NCI-H2081 treated with DMSO at 0.1 percent for 48 hours (cell line): ENCODE measurements around the gene HLA-DOB.
"Not testable (repeated sequence)": the region's sequence is repeated elsewhere in the genome, so short reads cannot be mapped to it uniquely, and the experiment has no call there.

Experiments
- DNase-seq: peaks from one replicate; lab custom pipeline; 2025; lab: John Stamatoyannopoulos, UW

HLA-DOB gene

DNA sequence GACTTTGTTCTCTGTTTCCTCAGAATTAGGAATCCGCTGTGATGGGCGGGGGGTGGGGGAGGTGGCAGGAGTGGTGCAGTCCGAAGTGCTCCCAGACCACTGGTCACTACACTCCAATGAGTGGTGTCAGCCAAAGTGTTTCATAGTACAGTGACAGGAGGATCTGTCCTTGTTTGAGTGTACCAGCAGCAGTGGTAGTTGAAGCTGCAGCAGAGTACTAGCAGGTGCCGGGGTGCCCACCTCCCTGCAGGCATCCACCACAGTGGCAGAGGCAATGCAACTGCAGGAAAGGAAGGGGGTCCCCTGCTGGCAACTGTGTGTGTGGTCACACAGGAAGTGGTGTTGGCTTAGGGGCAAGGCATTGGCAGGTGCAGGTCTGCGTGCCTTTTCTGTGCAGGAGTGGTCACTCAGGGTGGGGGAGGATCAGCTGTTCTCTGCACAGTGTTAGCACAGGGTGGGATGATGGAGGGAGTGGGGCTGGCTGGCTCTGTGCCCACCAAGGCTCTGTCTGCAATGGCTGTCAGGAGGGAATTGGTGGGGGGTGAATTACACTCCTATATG, 9.7 kb downstream of the HLA-DOB start:
- DNase-seq: no peak

DNA sequence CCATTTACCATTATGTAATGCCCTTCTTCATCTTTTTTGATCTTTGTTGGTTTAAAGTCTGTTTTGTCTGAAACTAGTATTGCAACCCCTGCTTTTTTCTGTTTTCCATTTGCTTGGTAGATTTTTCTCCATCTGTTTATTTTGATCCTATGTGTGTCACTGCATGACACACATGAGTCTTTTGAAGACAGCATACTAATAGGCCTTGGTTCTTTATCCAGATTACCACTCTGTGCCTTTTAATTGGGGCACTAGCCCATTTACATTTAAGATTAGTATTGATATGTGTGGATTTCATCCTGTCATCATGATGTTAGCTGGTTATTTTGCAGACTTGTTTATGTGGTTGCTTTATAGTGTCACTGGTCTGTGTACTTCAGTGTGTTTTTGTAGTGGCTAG, 11.4 kb downstream of the HLA-DOB start:
- DNase-seq: not testable (repeated sequence)

DNA sequence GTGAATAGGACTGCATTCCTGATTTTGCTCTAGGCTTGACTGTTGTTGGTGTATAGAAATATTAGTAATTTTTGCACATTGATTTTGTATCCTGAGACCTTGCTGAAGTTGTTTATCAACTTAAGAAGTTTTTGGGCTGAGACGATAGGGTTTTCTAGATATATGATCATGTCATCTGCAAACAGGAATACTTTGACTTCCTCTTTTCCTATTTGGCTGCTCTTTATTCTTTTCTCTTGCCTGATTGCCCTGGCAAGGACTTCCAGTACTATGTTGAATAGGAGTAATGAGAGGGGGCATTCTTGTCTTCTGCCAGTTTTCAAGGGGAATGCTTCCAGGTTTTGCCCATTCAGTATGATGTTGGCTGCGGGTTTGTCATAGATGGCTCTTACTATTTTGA, 13.4 kb downstream of the HLA-DOB start:
- DNase-seq: no peak

DNA sequence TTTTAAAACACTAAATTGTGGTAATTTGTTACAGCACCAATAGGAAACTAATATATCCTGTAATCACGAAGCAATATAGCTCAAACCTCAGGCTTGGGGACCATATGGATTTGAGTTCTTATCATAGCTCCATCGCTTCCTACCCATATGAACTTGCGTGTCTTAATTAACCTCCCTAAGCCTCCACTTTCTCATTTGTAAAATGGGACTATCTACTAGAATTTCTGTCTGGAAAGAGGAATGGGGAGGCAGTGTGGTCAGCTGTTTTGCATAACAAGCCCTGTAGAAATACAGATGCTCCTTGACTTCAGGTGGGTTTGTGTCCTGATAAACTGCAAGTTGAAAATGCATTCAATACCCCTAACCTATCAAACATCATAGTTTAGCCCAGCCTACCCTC, 17.1 kb downstream of the HLA-DOB start:
- no peak for DNase-seq

DNA sequence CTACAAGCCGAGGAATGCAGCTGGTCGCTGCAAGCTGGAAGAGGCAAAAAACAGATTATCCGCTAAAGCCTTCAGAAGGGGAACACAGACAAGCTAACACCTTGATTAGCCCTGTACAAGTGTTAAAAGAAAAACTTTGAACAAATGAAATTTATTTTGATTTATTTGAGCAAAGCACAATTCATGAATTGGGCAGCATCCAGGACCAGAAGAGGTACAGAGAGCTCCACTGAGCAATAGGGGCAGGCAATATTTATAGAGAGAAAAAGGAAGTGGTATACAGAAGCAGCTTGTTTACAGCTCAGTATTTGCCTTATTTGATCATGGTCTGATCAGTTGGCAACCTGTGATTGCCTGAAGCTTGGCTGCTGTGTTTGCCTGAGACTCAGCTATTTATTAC, 17.6 kb downstream of the HLA-DOB start:
- DNase-seq: no peak

DNA sequence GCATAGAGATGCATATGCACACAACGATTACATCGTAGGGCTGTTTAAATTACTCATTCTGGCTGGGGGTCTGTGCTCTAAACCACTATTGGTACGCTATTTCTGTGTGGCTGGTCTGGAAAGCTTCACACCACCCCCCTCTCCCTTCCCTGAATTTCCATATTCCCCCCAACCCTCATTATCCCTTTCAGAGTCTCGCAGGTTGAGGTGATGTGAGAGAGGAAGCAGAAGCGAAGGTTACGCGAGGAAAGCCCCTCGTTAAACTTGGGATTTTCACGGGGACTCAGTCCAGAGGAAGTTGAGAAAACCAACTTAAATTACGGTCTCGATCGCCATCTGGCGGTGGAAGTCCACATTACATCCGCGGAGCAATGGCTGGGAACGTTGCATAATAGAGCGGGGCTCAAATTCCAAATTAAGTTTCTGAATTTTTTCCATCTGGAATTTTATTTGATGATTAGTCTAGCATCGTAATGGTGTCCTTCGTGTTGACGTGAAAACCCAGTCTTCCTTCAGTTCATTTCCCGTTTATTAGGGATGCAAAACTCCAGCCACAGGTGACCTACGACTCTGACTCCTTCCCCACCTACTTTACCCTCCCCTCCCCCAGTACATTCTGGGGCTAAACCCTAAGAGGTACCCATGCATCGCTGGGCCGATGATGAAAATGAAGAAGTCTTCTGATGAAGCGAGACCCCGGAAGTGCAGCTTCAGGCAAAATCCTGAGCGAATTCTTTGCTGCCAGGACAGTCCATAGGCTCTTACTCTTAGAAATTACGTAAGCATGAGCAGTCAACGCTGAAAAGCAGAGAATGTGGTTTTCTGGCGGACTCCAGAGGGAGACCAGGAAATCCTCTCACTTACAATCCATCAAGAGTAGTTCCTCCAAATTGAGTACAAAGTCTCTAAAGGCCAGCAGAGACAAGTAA, 19.7 kb downstream of the HLA-DOB start:
- DNase-seq: no peak

DNA sequence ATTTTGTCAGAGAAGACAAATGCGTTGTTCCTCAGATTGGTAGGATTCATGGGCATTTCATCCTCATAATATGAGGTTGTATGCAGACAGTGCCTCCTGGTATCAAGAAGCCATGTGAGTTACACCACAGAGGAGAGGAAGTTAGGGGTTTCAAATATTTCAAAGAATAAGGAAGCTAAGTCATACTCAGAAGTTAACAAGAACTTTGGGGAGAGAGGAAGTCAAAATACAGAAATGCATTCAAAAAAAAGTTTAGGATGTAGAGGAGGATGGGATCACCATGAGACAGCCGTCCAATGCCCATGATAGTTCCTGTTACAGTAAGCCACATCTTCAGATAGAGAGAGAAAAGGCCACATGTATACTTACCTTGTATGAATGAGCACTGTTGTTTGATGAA, 22.3 kb downstream of the HLA-DOB start:
- no peak for DNase-seq

DNA sequence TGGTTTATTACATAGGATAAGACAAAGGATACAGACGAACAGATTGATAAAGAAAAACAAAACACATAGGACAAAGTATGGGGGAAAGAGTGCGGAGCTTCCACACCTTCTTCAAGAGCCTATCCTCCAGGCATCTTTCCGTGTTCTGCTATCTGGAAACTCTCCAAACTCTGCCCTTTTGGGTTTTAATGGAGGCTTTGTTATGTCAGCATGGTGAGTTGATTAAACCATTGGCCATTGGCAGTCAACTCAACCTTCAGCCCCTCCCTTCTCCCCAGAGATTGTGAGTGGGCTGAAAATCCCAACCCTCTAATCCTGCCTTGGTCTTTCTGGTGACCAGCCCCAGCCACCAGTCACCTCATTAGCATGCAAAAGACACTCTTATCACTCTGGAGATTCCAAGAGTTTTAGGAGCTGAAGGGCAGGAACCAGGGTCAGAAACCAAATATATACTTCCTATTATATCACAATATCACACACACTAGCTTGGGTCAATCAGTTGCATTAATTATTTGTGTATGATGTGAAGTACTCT, 23.8 kb downstream of the HLA-DOB start:
- no peak for DNase-seq

DNA sequence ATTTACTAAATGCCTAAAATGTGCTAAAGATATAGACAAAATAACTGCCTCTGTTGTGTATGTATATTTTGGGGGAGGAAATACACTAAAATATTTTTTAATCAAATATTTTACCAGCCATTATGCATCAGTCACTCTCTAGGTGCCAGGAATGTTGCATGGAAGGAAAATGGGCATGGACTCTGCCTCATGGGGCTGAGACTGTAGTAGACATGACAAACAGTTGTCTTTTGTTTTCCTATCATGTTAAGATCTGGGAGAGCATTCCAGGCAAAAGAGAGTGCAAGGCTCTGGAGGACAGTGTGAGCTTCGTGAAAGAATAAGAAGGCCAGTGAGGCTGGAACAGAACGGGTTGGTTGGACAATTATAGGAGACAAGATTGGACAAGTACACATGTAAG, 26.5 kb downstream of the HLA-DOB start:
- no peak for DNase-seq

DNA sequence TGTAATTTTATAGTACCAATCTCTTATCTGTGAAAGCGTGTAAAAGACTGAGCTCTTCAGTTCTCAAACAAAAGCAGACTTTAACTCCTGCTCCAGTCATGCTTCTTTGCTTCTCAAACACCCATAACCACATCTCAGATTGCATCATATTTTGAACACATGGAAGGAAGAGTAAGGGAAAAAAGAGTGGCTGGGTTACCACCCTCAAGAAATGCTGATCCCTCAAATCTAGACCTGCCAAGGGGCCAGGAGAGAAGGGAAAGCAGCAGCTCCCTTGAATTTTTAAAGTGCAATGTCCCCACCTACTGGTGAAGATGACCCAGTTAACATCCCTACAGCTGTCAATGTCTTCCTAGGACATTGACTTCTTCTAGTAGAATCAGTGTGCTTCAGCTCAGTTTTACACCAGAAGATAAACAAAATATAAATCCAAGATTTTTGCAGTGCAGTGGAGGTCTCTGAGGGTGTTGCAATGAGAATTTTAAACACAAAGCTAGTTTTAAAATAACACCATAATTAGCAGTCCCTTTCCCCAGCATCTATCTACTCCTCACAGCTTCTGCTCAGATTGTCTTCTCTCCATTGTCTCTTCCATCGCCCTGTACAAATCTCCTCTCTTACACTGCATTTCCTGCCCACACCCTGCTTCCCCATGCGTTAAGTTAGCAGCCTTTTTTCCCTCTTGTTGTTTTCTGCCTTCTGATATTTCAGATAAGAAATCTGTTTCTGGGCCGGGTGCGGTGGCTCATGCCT, 30.8 kb downstream of the HLA-DOB start:
- DNase-seq: peak; percentile 36

DNA sequence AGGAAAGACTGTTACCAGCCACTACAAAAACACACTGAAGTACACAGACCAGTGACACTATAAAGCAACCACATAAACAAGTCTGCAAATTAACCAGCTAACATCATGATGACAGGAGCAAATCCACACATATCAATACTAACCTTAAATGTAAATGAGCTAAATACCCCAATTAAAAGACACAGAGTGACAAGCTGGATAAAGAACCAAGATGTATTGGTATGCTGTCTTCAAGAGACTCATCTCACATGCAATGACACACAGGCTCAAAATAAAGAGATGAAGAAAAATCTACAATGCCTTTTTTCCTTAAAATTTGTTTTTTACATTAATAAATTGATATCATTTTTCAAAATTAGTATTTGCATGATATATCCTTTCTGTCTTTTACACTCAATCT, 33.9 kb downstream of the HLA-DOB start:
- not testable (repeated sequence) for DNase-seq

DNA sequence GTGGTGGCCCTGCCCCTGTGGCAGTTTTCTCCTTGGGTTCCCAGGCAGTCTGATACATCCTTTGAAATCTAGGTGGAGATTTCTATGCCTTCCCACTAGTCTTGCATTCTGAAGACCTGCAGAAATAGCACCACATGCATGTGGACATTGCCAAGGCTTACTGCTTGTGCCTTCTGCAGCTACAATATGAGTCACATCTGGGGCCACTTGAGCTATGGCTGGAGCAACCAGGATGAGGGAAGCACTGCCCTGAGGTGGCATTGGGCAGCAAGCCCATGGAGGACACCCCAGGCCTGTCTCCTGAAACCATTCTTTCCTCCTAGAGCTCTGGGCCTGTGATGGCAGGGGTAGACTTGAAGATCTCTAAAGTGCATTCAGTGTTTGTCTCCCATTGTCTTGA, 37.8 kb downstream of the HLA-DOB start:
- no peak for DNase-seq

DNA sequence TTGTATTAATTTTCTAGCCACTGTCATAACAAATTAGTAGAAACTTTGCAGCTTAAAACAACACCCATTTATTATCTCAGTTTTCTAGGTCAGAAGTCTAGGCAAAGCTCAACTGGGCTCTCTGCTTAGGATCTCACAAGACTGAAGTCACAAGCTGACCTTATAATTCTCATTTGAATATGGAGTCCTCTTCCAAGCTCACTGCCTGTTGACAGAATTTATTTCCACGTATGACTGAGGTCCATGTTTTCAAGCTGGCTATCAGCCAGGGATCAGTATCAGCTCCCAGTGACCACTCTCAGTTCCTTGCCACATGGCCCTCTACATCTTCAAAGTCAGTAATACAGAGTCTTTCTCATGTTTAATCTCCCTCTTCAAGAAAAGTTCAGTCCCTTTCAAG, 41.7 kb downstream of the HLA-DOB start:
- DNase-seq: no peak

DNA sequence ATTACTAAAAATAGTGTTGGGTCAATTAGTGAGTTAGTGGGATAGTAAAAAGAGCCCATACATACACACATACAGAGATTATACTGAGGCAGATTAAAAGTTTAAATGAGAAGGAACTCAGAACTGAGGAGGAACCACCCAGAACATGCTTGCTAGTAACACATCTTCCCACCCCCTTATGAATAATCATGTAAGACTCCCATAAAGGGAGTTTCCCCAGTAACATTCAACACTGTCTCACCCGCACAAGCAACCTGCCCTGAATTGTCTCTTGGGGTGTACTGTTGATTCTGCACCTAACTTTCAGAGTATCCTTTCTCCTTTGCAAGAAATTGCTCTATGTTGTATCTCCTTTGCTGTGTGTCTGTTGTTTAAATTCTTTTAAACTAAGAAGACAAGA, 42.4 kb downstream of the HLA-DOB start:
- DNase-seq: no peak

DNA sequence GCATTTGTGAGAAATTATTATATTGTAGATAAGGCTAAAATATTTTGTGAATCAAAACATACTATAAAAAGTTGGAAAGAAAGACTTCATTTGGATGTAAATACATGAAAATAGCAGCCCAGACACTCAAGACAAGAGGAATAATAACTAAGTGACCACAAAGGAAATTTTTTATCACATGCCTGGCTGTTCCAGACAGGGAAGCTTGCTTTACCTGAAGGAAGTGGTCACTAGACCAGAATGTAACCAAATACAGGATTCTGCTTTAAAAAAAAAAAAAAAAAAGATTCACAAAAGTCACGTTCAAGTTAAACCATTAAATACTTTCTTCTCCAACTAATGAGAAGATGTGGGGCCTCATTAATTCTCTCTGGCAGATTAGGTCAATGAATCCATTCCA, 44.1 kb downstream of the HLA-DOB start:
- no peak for DNase-seq

DNA sequence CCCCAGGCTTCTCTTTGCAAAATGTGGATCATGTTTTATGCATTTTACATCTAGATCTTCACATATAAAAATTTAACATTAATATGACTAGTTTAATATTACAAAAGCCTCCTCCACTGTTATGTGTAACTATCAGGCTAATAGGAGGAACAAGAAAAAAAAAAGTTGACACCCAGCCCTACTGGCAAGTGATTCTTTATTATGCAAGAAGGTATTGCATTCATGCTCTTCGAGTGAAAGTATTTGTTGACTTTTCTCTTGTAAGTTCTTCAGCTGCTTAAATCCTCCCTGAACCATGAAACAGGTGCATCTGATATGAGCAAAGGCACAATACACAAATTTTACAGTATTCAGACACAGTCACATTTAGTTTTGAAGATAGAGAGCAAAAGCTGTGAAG, 52.8 kb downstream of the HLA-DOB start:
- DNase-seq: no peak

DNA sequence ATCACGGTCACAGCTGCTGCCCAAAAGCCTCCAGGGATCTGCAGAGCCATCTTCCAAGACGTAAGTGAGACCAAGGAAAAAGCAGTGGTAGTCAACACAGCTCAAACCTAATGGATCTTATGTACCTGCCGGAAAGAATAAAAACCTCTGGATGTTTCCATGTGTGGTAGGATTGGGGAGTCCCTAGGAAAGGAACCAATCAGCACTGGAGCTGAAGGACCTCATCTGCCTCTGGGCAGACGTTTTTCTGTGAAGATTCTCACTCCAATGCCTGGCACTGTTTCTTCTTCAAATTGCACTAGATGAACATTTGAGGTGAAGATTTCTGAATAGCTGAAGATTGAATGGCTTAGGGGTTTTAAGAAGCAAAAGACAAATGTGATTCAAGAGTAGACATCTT, 53.4 kb downstream of the HLA-DOB start, which contains the start of gene HLA-DQB2:
Gene HLA-DQB2 (minus strand): TSS at position 112 of the 400 bp plus-strand sequence. CDS start 62 bp downstream, at position 50.
- no peak for DNase-seq
